Uterus (tissue), 2 donors: ENCODE measurements around the gene STK11IP.

Source experiments
- POLR2A ChIP-seq, 2 donors: fragments of 450-650 bp; IDR thresholded peaks; one replicate each; pipeline ENCODE4 v1.6.1; 2016; ENCODE audit warnings: antibody characterized with exemption in 2 of 2, mild to moderate bottlenecking in 1 of 2, moderate library complexity in 1 of 2
- TF ChIP-seq, protein P1 (sequence below), 4 experiments: fragments of 200-600 bp in 2 of 4; fragments of 450-650 bp in 2 of 4; sonication (generic) in 2 of 4; IDR thresholded peaks; one replicate each; pipeline ENCODE4 v1.5.1; 2016 to 2019; ENCODE audit warnings: antibody characterized with exemption in 4 of 4, mild to moderate bottlenecking in 2 of 4, moderate library complexity in 1 of 4

- TF ChIP-seq, protein P1, sequence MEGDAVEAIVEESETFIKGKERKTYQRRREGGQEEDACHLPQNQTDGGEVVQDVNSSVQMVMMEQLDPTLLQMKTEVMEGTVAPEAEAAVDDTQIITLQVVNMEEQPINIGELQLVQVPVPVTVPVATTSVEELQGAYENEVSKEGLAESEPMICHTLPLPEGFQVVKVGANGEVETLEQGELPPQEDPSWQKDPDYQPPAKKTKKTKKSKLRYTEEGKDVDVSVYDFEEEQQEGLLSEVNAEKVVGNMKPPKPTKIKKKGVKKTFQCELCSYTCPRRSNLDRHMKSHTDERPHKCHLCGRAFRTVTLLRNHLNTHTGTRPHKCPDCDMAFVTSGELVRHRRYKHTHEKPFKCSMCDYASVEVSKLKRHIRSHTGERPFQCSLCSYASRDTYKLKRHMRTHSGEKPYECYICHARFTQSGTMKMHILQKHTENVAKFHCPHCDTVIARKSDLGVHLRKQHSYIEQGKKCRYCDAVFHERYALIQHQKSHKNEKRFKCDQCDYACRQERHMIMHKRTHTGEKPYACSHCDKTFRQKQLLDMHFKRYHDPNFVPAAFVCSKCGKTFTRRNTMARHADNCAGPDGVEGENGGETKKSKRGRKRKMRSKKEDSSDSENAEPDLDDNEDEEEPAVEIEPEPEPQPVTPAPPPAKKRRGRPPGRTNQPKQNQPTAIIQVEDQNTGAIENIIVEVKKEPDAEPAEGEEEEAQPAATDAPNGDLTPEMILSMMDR (IDR thresholded peaks at IDR 0.05) = no peak
- no peak for TF ChIP-seq POLR2A (IDR thresholded peaks at IDR 0.05)
Measured at GRCh38 chr2:219561179-219562048, 36.2 kb upstream of the STK11IP start.
